Measurements from ENCODE around the gene VWC2L.

DNA sequence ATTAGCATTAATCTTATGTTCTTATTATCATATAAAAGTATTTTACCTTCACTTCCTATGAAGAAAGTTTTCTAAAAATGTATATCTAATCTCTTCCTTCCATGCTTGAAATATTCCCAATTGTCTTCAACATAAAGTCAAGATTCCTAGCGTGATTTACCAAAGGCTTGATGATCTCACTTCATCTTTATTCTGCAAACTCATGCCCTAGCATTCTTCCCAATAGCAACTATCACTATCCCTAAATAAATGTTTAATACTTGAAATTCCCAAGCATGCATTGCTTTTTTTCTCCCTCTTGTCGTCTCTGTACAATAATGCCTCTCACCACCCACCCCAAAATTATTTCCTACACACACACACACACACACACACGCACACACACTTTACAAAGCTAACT lies 125.8 kb downstream of the VWC2L start:
- TF ChIP-seq, protein P1, sequence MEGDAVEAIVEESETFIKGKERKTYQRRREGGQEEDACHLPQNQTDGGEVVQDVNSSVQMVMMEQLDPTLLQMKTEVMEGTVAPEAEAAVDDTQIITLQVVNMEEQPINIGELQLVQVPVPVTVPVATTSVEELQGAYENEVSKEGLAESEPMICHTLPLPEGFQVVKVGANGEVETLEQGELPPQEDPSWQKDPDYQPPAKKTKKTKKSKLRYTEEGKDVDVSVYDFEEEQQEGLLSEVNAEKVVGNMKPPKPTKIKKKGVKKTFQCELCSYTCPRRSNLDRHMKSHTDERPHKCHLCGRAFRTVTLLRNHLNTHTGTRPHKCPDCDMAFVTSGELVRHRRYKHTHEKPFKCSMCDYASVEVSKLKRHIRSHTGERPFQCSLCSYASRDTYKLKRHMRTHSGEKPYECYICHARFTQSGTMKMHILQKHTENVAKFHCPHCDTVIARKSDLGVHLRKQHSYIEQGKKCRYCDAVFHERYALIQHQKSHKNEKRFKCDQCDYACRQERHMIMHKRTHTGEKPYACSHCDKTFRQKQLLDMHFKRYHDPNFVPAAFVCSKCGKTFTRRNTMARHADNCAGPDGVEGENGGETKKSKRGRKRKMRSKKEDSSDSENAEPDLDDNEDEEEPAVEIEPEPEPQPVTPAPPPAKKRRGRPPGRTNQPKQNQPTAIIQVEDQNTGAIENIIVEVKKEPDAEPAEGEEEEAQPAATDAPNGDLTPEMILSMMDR (IDR thresholded peaks at IDR 0.05) = no peak
- TF ChIP-seq POLR2A (IDR thresholded peaks at IDR 0.05; ENCODE audit: low read length) (no peak), RFX5 (IDR thresholded peaks at IDR 0.05) (no peak), CEBPB (IDR thresholded peaks at IDR 0.05) (no peak), EP300 (IDR thresholded peaks at IDR 0.05) (no peak), TP53 (CRISPR knock-in tag; IDR thresholded peaks at IDR 0.05) (no peak), SMC3 (IDR thresholded peaks at IDR 0.05) (no peak), SREBF2 (IDR thresholded peaks at IDR 0.05) (no peak), RAD21 (conservative IDR thresholded peaks at IDR 0.05 in 1 of 2, IDR thresholded peaks at IDR 0.05 in 1 of 2) (no peak), CBX2 (IDR thresholded peaks at IDR 0.05; ENCODE audit: borderline replicate concordance, low read depth) (no peak)
